ENCODE data around the gene PRKG1.

Gene PRKG1

DNA sequence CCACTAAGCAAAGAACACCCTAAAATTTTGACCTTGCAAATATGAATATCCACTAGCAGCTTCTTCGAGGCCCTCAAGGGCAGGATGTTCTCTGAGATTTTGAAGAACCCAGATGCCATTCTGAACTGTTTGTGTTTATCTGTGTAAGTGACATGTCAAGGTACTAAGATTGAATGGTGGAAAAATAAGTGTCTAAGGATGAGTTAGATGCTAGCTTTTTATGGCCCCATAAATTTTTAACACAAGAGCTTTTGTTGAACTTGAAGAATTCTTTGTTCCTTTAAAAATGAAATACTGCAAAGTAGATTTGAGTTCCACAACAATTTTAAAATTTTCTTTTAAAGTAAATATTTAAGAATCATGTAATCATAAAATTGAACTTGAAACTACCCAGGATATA lies 365.4 kb downstream of the PRKG1 start:
- TF ChIP-seq, protein P1, sequence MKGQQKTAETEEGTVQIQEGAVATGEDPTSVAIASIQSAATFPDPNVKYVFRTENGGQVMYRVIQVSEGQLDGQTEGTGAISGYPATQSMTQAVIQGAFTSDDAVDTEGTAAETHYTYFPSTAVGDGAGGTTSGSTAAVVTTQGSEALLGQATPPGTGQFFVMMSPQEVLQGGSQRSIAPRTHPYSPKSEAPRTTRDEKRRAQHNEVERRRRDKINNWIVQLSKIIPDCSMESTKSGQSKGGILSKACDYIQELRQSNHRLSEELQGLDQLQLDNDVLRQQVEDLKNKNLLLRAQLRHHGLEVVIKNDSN (IDR thresholded peaks at IDR 0.05) = no peak
- TF ChIP-seq TAF1 (IDR thresholded peaks at IDR 0.05; ENCODE audit: low read depth) (no peak), ZBTB7A (IDR thresholded peaks at IDR 0.05; ENCODE audit: low read depth) (no peak), EP300 (IDR thresholded peaks at IDR 0.05; ENCODE audit: borderline replicate concordance) (no peak), TCF12 (IDR thresholded peaks at IDR 0.05; ENCODE audit: low read depth) (no peak), CEBPB (IDR thresholded peaks at IDR 0.05) (no peak), YY1 (IDR thresholded peaks at IDR 0.05; ENCODE audit: low read depth) (no peak), NFIC (IDR thresholded peaks at IDR 0.05) (no peak), EGR1 (IDR thresholded peaks at IDR 0.05) (no peak), CREB1 (IDR thresholded peaks at IDR 0.05; ENCODE audit: low read depth) (no peak), FOXM1 (IDR thresholded peaks at IDR 0.05; ENCODE audit: borderline replicate concordance, low read depth) (no peak), RAD21 (IDR thresholded peaks at IDR 0.05; ENCODE audit: low read depth) (no peak), TEAD4 (IDR thresholded peaks at IDR 0.05) (no peak)
- TF ChIP-seq, protein P2, sequence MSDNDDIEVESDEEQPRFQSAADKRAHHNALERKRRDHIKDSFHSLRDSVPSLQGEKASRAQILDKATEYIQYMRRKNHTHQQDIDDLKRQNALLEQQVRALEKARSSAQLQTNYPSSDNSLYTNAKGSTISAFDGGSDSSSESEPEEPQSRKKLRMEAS (IDR thresholded peaks at IDR 0.05) = no peak
- TF ChIP-seq, protein P3, sequence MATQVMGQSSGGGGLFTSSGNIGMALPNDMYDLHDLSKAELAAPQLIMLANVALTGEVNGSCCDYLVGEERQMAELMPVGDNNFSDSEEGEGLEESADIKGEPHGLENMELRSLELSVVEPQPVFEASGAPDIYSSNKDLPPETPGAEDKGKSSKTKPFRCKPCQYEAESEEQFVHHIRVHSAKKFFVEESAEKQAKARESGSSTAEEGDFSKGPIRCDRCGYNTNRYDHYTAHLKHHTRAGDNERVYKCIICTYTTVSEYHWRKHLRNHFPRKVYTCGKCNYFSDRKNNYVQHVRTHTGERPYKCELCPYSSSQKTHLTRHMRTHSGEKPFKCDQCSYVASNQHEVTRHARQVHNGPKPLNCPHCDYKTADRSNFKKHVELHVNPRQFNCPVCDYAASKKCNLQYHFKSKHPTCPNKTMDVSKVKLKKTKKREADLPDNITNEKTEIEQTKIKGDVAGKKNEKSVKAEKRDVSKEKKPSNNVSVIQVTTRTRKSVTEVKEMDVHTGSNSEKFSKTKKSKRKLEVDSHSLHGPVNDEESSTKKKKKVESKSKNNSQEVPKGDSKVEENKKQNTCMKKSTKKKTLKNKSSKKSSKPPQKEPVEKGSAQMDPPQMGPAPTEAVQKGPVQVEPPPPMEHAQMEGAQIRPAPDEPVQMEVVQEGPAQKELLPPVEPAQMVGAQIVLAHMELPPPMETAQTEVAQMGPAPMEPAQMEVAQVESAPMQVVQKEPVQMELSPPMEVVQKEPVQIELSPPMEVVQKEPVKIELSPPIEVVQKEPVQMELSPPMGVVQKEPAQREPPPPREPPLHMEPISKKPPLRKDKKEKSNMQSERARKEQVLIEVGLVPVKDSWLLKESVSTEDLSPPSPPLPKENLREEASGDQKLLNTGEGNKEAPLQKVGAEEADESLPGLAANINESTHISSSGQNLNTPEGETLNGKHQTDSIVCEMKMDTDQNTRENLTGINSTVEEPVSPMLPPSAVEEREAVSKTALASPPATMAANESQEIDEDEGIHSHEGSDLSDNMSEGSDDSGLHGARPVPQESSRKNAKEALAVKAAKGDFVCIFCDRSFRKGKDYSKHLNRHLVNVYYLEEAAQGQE (IDR thresholded peaks at IDR 0.05; ENCODE audit: low read depth) = no peak

DNA sequence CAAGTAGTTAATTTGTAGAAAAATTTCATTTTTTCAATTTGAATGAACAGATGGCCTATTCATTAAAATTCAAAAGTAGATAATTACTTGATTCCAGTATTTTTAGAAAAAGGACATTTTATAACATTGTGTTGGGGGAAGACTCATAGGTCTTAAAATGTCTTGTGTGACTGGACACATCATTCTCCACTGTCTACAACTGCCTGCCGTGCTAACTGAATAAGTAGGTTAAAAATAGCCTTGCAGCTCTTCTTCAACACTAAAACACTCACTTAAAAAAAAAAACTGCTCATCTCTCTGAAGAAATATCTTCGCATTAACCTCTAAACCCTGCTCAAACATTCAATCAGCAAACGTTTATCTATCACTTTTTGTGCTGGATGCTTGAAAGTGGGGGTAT lies 371.3 kb downstream of the PRKG1 start:
- TF ChIP-seq EGR1 (IDR thresholded peaks at IDR 0.05) = no peak
- no peak for TF ChIP-seq CREB1 (IDR thresholded peaks at IDR 0.05; ENCODE audit: low read depth)
- no peak for TF ChIP-seq FOXM1 (IDR thresholded peaks at IDR 0.05; ENCODE audit: borderline replicate concordance, low read depth)
- TF ChIP-seq TCF12 (IDR thresholded peaks at IDR 0.05; ENCODE audit: low read depth) = no peak
- TF ChIP-seq YY1 (IDR thresholded peaks at IDR 0.05; ENCODE audit: low read depth) = no peak
- TF ChIP-seq RAD21 (IDR thresholded peaks at IDR 0.05; ENCODE audit: low read depth) = no peak
- TF ChIP-seq, protein P1 (IDR thresholded peaks at IDR 0.05) = no peak
- no peak for TF ChIP-seq TEAD4 (IDR thresholded peaks at IDR 0.05)
- TF ChIP-seq EP300 (IDR thresholded peaks at IDR 0.05; ENCODE audit: borderline replicate concordance) = no peak
- no peak for TF ChIP-seq CEBPB (IDR thresholded peaks at IDR 0.05)
- TF ChIP-seq, protein P3 (IDR thresholded peaks at IDR 0.05; ENCODE audit: low read depth) = no peak
- no peak for TF ChIP-seq NFIC (IDR thresholded peaks at IDR 0.05)
- TF ChIP-seq TAF1 (IDR thresholded peaks at IDR 0.05; ENCODE audit: low read depth) = no peak
- no peak for TF ChIP-seq ZBTB7A (IDR thresholded peaks at IDR 0.05; ENCODE audit: low read depth)
- TF ChIP-seq, protein P2 (IDR thresholded peaks at IDR 0.05) = no peak

DNA sequence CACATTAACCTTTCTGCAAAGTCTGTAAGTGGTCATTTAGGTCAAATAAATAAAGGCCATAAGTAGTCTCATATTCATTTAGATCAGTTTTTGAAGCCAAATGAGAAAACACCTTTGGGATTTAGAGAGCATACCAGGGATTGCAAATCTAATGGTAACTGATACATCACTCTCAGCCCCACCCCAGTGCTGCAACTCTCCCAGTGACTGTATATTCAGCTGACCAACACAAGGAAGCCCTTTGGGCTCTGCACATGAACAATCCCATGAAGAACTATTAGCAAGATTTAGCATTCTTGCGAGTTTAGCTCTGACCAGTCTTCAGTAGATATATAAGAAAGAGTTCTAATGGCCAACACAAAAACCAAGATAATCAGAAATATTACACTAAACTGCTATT lies 372.8 kb downstream of the PRKG1 start:
- TF ChIP-seq TEAD4 (IDR thresholded peaks at IDR 0.05) (no peak), EGR1 (IDR thresholded peaks at IDR 0.05) (no peak), YY1 (IDR thresholded peaks at IDR 0.05; ENCODE audit: low read depth) (no peak), TCF12 (IDR thresholded peaks at IDR 0.05; ENCODE audit: low read depth) (no peak), EP300 (IDR thresholded peaks at IDR 0.05; ENCODE audit: borderline replicate concordance) (no peak), FOXM1 (IDR thresholded peaks at IDR 0.05; ENCODE audit: borderline replicate concordance, low read depth) (no peak), CEBPB (IDR thresholded peaks at IDR 0.05) (no peak), NFIC (IDR thresholded peaks at IDR 0.05) (no peak), CREB1 (IDR thresholded peaks at IDR 0.05; ENCODE audit: low read depth) (no peak), RAD21 (IDR thresholded peaks at IDR 0.05; ENCODE audit: low read depth) (no peak), TAF1 (IDR thresholded peaks at IDR 0.05; ENCODE audit: low read depth) (no peak), ZBTB7A (IDR thresholded peaks at IDR 0.05; ENCODE audit: low read depth) (no peak)
- TF ChIP-seq, protein P2 (IDR thresholded peaks at IDR 0.05) = no peak
- TF ChIP-seq, protein P3 (IDR thresholded peaks at IDR 0.05; ENCODE audit: low read depth) = no peak
- TF ChIP-seq, protein P1 (IDR thresholded peaks at IDR 0.05) = no peak

Data from Ishikawa (cell line).